K562 (cell line): ENCODE results near the gene MPDU1. TPM values are rescaled to one million over a fixed set of nuclear protein-coding genes. Genes with fewer than 3 reads are reported as not detected.

Source experiments
- BMI1 ChIP-seq: fragments of 150-350 bp; IDR thresholded peaks from 2 replicates; pipeline ENCODE4 v1.6.1; 2014; ENCODE audit warnings: low read length
- CEBPG ChIP-seq, 3 experiments: fragments of 200-800 bp in 1 of 3; sonication (Bioruptor generic) in 1 of 3; sonication (generic) in 1 of 3; formaldehyde crosslinking in 1 of 3; IDR thresholded peaks in 2 of 3; conservative IDR thresholded peaks in 1 of 3; 2 replicates each; pipeline versions ENCODE4 v1.6.1 to v1.8.0; 2016 to 2022; ENCODE audit warnings: missing compliant biosample characterization in 2 of 3, missing genetic modification characterization in 2 of 3, mild to moderate bottlenecking in 1 of 3, missing genetic modification reagents in 1 of 3
- CREB1 ChIP-seq, 2 experiments: sonication (generic) in 1 of 2; formaldehyde crosslinking in 1 of 2; IDR thresholded peaks; 2 replicates each; pipeline versions ENCODE4 v1.6.1 to v1.8.0; 2012 to 2022; ENCODE audit warnings: inconsistent platforms in 1 of 2, mild to moderate bottlenecking in 1 of 2, missing genetic modification reagents in 1 of 2, moderate library complexity in 1 of 2
- EGR1 ChIP-seq: fragments of 450-650 bp; conservative IDR thresholded peaks from 2 replicates; pipeline ENCODE4 v1.6.1; 2017; ENCODE audit warnings: mild to moderate bottlenecking
- ELF2 ChIP-seq: fragments of 250-450 bp; sonication (Bioruptor Pico); IDR thresholded peaks from 2 replicates; pipeline ENCODE4 v1.5.0; 2021; ENCODE audit warnings: mild to moderate bottlenecking
- RAD21 ChIP-seq, 2 experiments: fragments of 250-450 bp in 1 of 2; fragments of 450-650 bp in 1 of 2; sonication (Bioruptor Pico) in 1 of 2; formaldehyde crosslinking in 1 of 2; IDR thresholded peaks in 1 of 2; conservative IDR thresholded peaks in 1 of 2; 2 replicates each; pipeline versions ENCODE4 v1.4.0 to v1.8.0; 2020 to 2022; ENCODE audit warnings: mild to moderate bottlenecking in 2 of 2, moderate library complexity in 1 of 2
- RNF2 ChIP-seq: sonication (generic); IDR thresholded peaks from 2 replicates; pipeline ENCODE4 v1.6.1; 2016
- SMARCB1 ChIP-seq: IDR thresholded peaks from 2 replicates; pipeline ENCODE4 v1.6.1; 2011; ENCODE audit warnings: improper control_type of control experiment, low read depth; ENCODE audit not compliant: insufficient read length
- ZBTB17 ChIP-seq: fragments of 450-650 bp; formaldehyde crosslinking; IDR thresholded peaks from 2 replicates; pipeline ENCODE4 v1.4.0; 2020; ENCODE audit warnings: mild to moderate bottlenecking
- ZNF354B ChIP-seq: fragments of 250-450 bp; sonication (Bioruptor Pico); IDR thresholded peaks from 2 replicates; pipeline ENCODE4 v1.4.0; 2020
- ZSCAN32 ChIP-seq: fragments of 450-650 bp; formaldehyde crosslinking; IDR thresholded peaks from 2 replicates; pipeline ENCODE4 v1.4.0; 2020; ENCODE audit warnings: mild to moderate bottlenecking, moderate library complexity
- polyA plus RNA-seq, 8 experiments: library from polyadenylated mRNA; depleted of rRNA in 4 of 8; stranded (reverse) in 5 of 8; unstranded in 3 of 8; fragments of >200 nt; fragmentation: Nextera tagmentation in 2 of 8; fragmentation: Illumina TruSeq in 1 of 8; extraction: Ambion mirVana in 2 of 8; extraction: Trizol in 1 of 8; gene quantifications; 2 replicates each; pipeline versions ENCODE4 v1.2.1 to v1.2.3, GENCODE V29; 2011 to 2014; ENCODE audit warnings: inconsistent platforms in 1 of 8, missing spikeins in 1 of 8
- total RNA-seq, 7 experiments: library from RNA; depleted of rRNA in 6 of 7; stranded (reverse); fragments of >200 nt in 6 of 7; fragmentation: Illumina TruSeq in 2 of 7; extraction: Trizol in 2 of 7; gene quantifications; 2 replicates each; pipeline versions ENCODE4 v1.2.1 to v1.2.3, GENCODE V29; 2011 to 2021; ENCODE audit warnings: low replicate concordance in 1 of 7
- TF ChIP-seq, protein P1 (sequence below): fragments of 250-450 bp; sonication (Bioruptor Pico); IDR thresholded peaks from 2 replicates; pipeline ENCODE4 v1.5.1; 2021; ENCODE audit warnings: mild to moderate bottlenecking
- TF ChIP-seq, protein P2 (sequence below): fragments of 450-650 bp; IDR thresholded peaks from 2 replicates; pipeline ENCODE4 v1.6.1; 2017; ENCODE audit warnings: antibody characterized with exemption, mild to moderate bottlenecking
- TF ChIP-seq, protein P3 (sequence below): fragments of 450-650 bp; formaldehyde crosslinking; IDR thresholded peaks from 2 replicates; pipeline ENCODE4 v1.4.0; 2020; ENCODE audit warnings: mild to moderate bottlenecking, moderate library complexity

MPDU1 gene
- total and polyA plus RNA-seq, 9 of the 15 experiments (the other 6 are each of a cell fraction or from before 2014, with no cell fraction given): 4.9 to 179 (median 77.1) TPM

GRCh38 chr17:7579001-7579833 is 4.4 kb upstream of the MPDU1 start, which contains the start of gene CD68 (continued):
- TF ChIP-seq CREB1 (IDR thresholded peaks at IDR 0.05) (peak; percentile 21; the same call in 1 of the 2 replicates), CREB1 (CRISPR knock-in tag; IDR thresholded peaks at IDR 0.05) (no peak), ZSCAN32 (CRISPR knock-in tag) (peak; percentile 23; the same call in 1 of the 2 replicates), RNF2 (0 out of 2 replicates have a peak, but pooled peaks have one; percentile 18), EGR1 (no peak), RAD21 (CRISPR knock-in tag; conservative IDR thresholded peaks at IDR 0.05 in 1 of 2, IDR thresholded peaks at IDR 0.05 in 1 of 2) (peak in 1 of 2 experiments; percentile 4; a peak in 1 of 4 replicates), BMI1 (peak; percentile 57; the same call in 1 of the 2 replicates), ZBTB17 (CRISPR knock-in tag) (no peak), SMARCB1 (no peak), ZNF354B (CRISPR knock-in tag) (no peak), ELF2 (0 out of 2 replicates have a peak, but pooled peaks have one; percentile 12), CEBPG (CRISPR knock-in tag; IDR thresholded peaks at IDR 0.05) (peak; percentile 80), CEBPG (tag; conservative IDR thresholded peaks at IDR 0.05 in 1 of 2, IDR thresholded peaks at IDR 0.05 in 1 of 2) (peak; percentile 67 to 73)
- TF ChIP-seq, protein P1, sequence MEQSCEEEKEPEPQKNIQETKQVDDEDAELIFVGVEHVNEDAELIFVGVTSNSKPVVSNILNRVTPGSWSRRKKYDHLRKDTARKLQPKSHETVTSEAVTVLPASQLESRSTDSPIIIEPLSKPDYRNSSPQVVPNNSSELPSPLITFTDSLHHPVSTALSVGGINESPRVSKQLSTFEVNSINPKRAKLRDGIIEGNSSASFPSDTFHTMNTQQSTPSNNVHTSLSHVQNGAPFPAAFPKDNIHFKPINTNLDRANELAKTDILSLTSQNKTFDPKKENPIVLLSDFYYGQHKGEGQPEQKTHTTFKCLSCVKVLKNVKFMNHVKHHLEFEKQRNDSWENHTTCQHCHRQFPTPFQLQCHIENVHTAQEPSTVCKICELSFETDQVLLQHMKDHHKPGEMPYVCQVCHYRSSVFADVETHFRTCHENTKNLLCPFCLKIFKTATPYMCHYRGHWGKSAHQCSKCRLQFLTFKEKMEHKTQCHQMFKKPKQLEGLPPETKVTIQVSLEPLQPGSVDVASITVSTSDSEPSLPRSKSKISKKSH (CRISPR knock-in tag): no peak
- TF ChIP-seq, protein P2, sequence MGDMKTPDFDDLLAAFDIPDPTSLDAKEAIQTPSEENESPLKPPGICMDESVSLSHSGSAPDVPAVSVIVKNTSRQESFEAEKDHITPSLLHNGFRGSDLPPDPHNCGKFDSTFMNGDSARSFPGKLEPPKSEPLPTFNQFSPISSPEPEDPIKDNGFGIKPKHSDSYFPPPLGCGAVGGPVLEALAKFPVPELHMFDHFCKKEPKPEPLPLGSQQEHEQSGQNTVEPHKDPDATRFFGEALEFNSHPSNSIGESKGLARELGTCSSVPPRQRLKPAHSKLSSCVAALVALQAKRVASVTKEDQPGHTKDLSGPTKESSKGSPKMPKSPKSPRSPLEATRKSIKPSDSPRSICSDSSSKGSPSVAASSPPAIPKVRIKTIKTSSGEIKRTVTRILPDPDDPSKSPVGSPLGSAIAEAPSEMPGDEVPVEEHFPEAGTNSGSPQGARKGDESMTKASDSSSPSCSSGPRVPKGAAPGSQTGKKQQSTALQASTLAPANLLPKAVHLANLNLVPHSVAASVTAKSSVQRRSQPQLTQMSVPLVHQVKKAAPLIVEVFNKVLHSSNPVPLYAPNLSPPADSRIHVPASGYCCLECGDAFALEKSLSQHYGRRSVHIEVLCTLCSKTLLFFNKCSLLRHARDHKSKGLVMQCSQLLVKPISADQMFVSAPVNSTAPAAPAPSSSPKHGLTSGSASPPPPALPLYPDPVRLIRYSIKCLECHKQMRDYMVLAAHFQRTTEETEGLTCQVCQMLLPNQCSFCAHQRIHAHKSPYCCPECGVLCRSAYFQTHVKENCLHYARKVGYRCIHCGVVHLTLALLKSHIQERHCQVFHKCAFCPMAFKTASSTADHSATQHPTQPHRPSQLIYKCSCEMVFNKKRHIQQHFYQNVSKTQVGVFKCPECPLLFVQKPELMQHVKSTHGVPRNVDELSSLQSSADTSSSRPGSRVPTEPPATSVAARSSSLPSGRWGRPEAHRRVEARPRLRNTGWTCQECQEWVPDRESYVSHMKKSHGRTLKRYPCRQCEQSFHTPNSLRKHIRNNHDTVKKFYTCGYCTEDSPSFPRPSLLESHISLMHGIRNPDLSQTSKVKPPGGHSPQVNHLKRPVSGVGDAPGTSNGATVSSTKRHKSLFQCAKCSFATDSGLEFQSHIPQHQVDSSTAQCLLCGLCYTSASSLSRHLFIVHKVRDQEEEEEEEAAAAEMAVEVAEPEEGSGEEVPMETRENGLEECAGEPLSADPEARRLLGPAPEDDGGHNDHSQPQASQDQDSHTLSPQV: peak; percentile 23; the same call in 1 of the 2 replicates
- TF ChIP-seq, protein P3, sequence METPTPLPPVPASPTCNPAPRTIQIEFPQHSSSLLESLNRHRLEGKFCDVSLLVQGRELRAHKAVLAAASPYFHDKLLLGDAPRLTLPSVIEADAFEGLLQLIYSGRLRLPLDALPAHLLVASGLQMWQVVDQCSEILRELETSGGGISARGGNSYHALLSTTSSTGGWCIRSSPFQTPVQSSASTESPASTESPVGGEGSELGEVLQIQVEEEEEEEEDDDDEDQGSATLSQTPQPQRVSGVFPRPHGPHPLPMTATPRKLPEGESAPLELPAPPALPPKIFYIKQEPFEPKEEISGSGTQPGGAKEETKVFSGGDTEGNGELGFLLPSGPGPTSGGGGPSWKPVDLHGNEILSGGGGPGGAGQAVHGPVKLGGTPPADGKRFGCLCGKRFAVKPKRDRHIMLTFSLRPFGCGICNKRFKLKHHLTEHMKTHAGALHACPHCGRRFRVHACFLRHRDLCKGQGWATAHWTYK: 0 out of 2 replicates have a peak, but pooled peaks have one; percentile 37
